ENCODE results near the gene OR52E4.

DNA sequence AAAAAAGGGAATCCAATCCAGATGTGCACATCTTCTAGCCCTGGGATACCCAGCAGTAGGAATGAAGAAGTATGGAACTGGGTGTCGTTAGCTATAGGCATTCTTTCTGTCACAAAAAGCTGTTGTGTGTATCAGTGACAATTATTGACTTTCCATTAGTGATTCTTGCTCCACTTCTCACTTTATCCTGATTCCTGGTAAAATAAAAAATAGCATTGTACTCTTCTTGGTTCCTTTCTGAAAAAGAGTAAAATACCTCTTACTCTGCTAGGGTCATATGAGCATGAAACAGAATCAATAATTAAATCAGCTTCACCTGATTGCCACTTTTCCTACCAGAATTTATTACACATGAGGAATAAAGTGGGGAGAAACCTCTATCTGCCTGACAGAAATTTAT lies 38.6 kb upstream of the OR52E4 start, which contains the start of gene OR52E6:
- TF ChIP-seq, protein P1, sequence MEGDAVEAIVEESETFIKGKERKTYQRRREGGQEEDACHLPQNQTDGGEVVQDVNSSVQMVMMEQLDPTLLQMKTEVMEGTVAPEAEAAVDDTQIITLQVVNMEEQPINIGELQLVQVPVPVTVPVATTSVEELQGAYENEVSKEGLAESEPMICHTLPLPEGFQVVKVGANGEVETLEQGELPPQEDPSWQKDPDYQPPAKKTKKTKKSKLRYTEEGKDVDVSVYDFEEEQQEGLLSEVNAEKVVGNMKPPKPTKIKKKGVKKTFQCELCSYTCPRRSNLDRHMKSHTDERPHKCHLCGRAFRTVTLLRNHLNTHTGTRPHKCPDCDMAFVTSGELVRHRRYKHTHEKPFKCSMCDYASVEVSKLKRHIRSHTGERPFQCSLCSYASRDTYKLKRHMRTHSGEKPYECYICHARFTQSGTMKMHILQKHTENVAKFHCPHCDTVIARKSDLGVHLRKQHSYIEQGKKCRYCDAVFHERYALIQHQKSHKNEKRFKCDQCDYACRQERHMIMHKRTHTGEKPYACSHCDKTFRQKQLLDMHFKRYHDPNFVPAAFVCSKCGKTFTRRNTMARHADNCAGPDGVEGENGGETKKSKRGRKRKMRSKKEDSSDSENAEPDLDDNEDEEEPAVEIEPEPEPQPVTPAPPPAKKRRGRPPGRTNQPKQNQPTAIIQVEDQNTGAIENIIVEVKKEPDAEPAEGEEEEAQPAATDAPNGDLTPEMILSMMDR (conservative IDR thresholded peaks at IDR 0.05; ENCODE audit: low read depth, low read length), result no peak
- TF ChIP-seq POLR2A (IDR thresholded peaks at IDR 0.05; ENCODE audit: low read depth, low read length) (no peak), MXI1 (IDR thresholded peaks at IDR 0.05; ENCODE audit: borderline replicate concordance, low read depth, low read length) (no peak), RFX5 (IDR thresholded peaks at IDR 0.05; ENCODE audit: low read depth, low read length) (no peak), MAFK (IDR thresholded peaks at IDR 0.05; ENCODE audit: low read depth, low read length) (no peak), FOS (IDR thresholded peaks at IDR 0.05; ENCODE audit: low read depth, low read length) (no peak), RAD21 (IDR thresholded peaks at IDR 0.05; ENCODE audit: low read length) (no peak), CEBPB (IDR thresholded peaks at IDR 0.05; ENCODE audit: low read depth, low read length) (no peak), SMC3 (IDR thresholded peaks at IDR 0.05; ENCODE audit: low read depth, low read length) (no peak), BHLHE40 (IDR thresholded peaks at IDR 0.05; ENCODE audit: low read depth, low read length) (no peak), CHD1 (IDR thresholded peaks at IDR 0.05; ENCODE audit: low read depth, low read length) (no peak)

All from IMR-90 (cell line).